Measurements from ENCODE around the gene RAB3A. TPM values are rescaled to one million over a fixed set of nuclear protein-coding genes. Genes with fewer than 3 reads are reported as not detected.

The RAB3A gene
- total and polyA plus RNA-seq, 2 donors (not counting 3 experiments of a cell fraction or from before 2014, with no cell fraction given) = 0.88 to 0.90 TPM

DNA sequence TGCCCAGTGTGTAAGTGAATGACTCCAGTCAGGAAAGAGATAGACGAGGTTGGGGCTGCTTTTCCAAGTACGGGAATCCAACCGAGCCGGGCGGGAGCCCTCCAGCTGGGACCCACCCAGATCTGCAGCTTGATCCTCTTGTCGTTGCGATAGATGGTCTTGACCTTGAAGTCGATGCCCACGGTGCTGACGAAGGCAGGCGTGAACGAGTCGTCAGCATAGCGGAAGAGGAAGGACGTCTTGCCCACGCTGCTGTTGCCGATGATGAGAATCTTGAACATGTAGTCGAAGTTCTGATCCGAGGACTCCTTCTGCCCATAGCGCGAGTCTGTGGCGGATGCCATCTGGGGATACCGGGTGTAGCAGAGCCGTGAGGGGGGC, 1.5 kb downstream of the RAB3A start:
- Histone ChIP-seq H3K9me3 (replicated peaks; ENCODE audit: control insufficient read depth, insufficient read depth, low read length) (no peaks in the 10 kb centered on the region), H3K4me2 (ENCODE audit: insufficient read depth, low read length) (no peak overlapping the region), H3K27ac (ENCODE audit: insufficient read depth, low read depth, low read length) (no peak overlapping the region), H3K4me3 (replicated peaks in 1 of 3; ENCODE audit: insufficient read depth in 1 of 3, low read depth in 1 of 3, low read length in 3 of 3) (no peak overlapping the region), H3K79me2 (ENCODE audit: control insufficient read depth, insufficient read depth, low read length) (no peaks in the 10 kb centered on the region), H3K36me3 (ENCODE audit: control insufficient read depth in 2 of 2, extremely low read depth in 1 of 2, insufficient read depth in 2 of 2, low read length in 2 of 2) (no peaks in the 10 kb centered on the region), H3K4me1 (ENCODE audit: control insufficient read depth, extremely low read depth, insufficient read depth, low read length) (peaks cover 10% of the 10 kb centered on the region), H2AFZ (ENCODE audit: low read depth, low read length) (no peak overlapping the region), H4K20me1 (replicated peaks; ENCODE audit: control insufficient read depth, extremely low read depth, insufficient read depth, low read length) (no peaks in the 10 kb centered on the region), H3K9ac (replicated peaks; ENCODE audit: extremely low read depth, insufficient read depth, low read length) (no peak overlapping the region), H3K9me1 (replicated peaks; ENCODE audit: control insufficient read depth, extremely low read depth, insufficient read depth, low read length) (no peaks in the 10 kb centered on the region), H3K27me3 (ENCODE audit: control insufficient read depth in 2 of 2, insufficient read depth in 2 of 2, low read length in 2 of 2) (peaks cover 0 to 2% of the 10 kb centered on the region in 2 experiments)
- intact Hi-C loops (cut with micrococcal nuclease) (no loop called here), dilution Hi-C loops (cut with MboI; ENCODE audit: extremely low pct_ligation_motif_present, low sequenced_read_pairs) (no loop called here)
- no TSS peak for BruUV-seq (replicated peaks)
- ChIA-PET CTCF (interaction anchor here (1.2 to 3.5 kb wide), 2 partner anchors 49 to 89 kb away, joined by 5 to 26 read pairs; no protein-coding TSS in a partner anchor), POLR2A (no interaction called here)
- FAIRE-seq (no peak), DNase-seq (ENCODE audit: low read depth, low spot score) (no peak)
- TF ChIP-seq MYC (IDR thresholded peaks at IDR 0.05; ENCODE audit: low read depth, low read length) (no peak), EZH2 (IDR thresholded peaks at IDR 0.05; ENCODE audit: borderline replicate concordance, low read depth, low read length, severe bottlenecking) (no peak), POLR2A (IDR thresholded peaks at IDR 0.05; ENCODE audit: low read depth, low read length) (no peak), GATA2 (IDR thresholded peaks at IDR 0.05; ENCODE audit: insufficient read depth, insufficient read length, low read depth, low read length) (no peak), POLR2AphosphoS5 (IDR thresholded peaks at IDR 0.05; ENCODE audit: insufficient read depth, low read depth, low read length) (no peak), JUN (IDR thresholded peaks at IDR 0.05; ENCODE audit: borderline replicate concordance, insufficient read depth, insufficient read length, low read depth) (no peak), FOS (IDR thresholded peaks at IDR 0.05; ENCODE audit: borderline replicate concordance, insufficient read depth, low read length) (no peak)
- TF ChIP-seq, protein P1, sequence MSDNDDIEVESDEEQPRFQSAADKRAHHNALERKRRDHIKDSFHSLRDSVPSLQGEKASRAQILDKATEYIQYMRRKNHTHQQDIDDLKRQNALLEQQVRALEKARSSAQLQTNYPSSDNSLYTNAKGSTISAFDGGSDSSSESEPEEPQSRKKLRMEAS (IDR thresholded peaks at IDR 0.05; ENCODE audit: insufficient read depth, insufficient read length) = no peak
- TF ChIP-seq, protein P2, sequence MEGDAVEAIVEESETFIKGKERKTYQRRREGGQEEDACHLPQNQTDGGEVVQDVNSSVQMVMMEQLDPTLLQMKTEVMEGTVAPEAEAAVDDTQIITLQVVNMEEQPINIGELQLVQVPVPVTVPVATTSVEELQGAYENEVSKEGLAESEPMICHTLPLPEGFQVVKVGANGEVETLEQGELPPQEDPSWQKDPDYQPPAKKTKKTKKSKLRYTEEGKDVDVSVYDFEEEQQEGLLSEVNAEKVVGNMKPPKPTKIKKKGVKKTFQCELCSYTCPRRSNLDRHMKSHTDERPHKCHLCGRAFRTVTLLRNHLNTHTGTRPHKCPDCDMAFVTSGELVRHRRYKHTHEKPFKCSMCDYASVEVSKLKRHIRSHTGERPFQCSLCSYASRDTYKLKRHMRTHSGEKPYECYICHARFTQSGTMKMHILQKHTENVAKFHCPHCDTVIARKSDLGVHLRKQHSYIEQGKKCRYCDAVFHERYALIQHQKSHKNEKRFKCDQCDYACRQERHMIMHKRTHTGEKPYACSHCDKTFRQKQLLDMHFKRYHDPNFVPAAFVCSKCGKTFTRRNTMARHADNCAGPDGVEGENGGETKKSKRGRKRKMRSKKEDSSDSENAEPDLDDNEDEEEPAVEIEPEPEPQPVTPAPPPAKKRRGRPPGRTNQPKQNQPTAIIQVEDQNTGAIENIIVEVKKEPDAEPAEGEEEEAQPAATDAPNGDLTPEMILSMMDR (IDR thresholded peaks at IDR 0.05; ENCODE audit: extremely low read depth in 1 of 2, insufficient read depth in 1 of 2, low read depth in 1 of 2, low read length in 2 of 2) = no peak
